GM12878 (cell line): Measurements from ENCODE around the gene SLC6A17. TPM values are rescaled to one million over a fixed set of nuclear protein-coding genes. Genes with fewer than 3 reads are reported as not detected.

ENCODE experiments used
- ATAC-seq: fragments of 200-7000 bp; cut with Tn5 transposase; 3 replicates; pipeline ENCODE4 v1.9.1; 2020; ENCODE audit warnings: mild to moderate bottlenecking, moderate library complexity
- BruUV-seq: library from RNA; stranded (reverse); fragments of 400-500 nt; replicated peaks from 2 replicates; lab custom pipeline; 2021; lab: Mats Ljungman, UMichigan
- CTCF ChIA-PET: fragments of 300-600 bp; sonication (Branson Sonifier 250); formaldehyde crosslinking; extraction: SDS; loops from one replicate; lab custom pipeline; 2021; ENCODE audit warnings: inconsistent platforms; lab: Yijun Ruan, JAX
- POLR2A ChIA-PET: fragments of 350-600 bp; formaldehyde crosslinking; extraction: SDS; loops from one replicate; lab custom pipeline; 2021; ENCODE audit warnings: inconsistent platforms; lab: Charles Lee
- RAD21 ChIA-PET: fragments of 300-600 bp; sonication (Branson Sonifier 250); formaldehyde crosslinking; loops from one replicate; lab custom pipeline; 2023; ENCODE audit warnings: antibody characterized with exemption; ENCODE audit not compliant: unreplicated experiment; lab: Charles Lee
- SMC1A ChIA-PET: fragments of 300-600 bp; sonication (Branson Sonifier 250); formaldehyde crosslinking; loops from one replicate; lab custom pipeline; 2023; ENCODE audit not compliant: unreplicated experiment, uncharacterized antibody; lab: Charles Lee
- DNase-seq: peaks from one replicate; pipeline ENCODE4 v3.0.0-alpha.2; 2011; ENCODE audit warnings: low read depth, low spot score
- FAIRE-seq: peaks from 3 replicates; lab custom pipeline; 2011; peaks lifted over from hg19 to GRCh38; lab: Jason Lieb, UNC
- H2AFZ ChIP-seq: 2 replicates; pipeline ENCODE4 v1.6.0; 2011; ENCODE audit warnings: low read depth, low read length, control low read depth; ENCODE audit not compliant: control insufficient read depth
- H3K27ac ChIP-seq: 2 replicates; pipeline ENCODE4 v1.5.1; 2011; ENCODE audit warnings: control low read depth; ENCODE audit not compliant: control insufficient read depth, insufficient read depth
- H3K27me3 ChIP-seq, 2 experiments: replicated peaks in 1 of 2; 2 replicates each; pipeline versions ENCODE4 v1.6.0 to v1.6.1; 2011; ENCODE audit warnings: low read length in 1 of 2; ENCODE audit not compliant: control insufficient read depth in 2 of 2, insufficient read depth in 2 of 2
- H3K36me3 ChIP-seq, 2 experiments: 2 replicates each; pipeline ENCODE4 v1.5.1; 2011; ENCODE audit warnings: low read length in 1 of 2; ENCODE audit not compliant: control insufficient read depth in 2 of 2, insufficient read depth in 2 of 2
- H3K4me1 ChIP-seq: 2 replicates; pipeline ENCODE4 v1.6.1; 2011; ENCODE audit warnings: mild to moderate bottlenecking, low read length, moderate library complexity, mixed read lengths; ENCODE audit not compliant: control insufficient read depth, insufficient read depth
- H3K4me2 ChIP-seq: 2 replicates; pipeline ENCODE4 v1.6.0; 2011; ENCODE audit warnings: control low read depth; ENCODE audit not compliant: control insufficient read depth, insufficient read depth
- H3K4me3 ChIP-seq: fragments of 200-600 bp; sonication (generic); 2 replicates; pipeline ENCODE4 v1.5.1; 2016
- H3K79me2 ChIP-seq: 2 replicates; pipeline ENCODE4 v1.6.0; 2011; ENCODE audit warnings: low read length; ENCODE audit not compliant: control insufficient read depth, insufficient read depth
- H3K9ac ChIP-seq: 2 replicates; pipeline ENCODE4 v1.8.0; 2011; ENCODE audit warnings: low read length, control low read depth, mixed read lengths; ENCODE audit not compliant: control insufficient read depth, insufficient read depth
- H3K9me3 ChIP-seq: replicated peaks from 3 replicates; pipeline ENCODE4 v1.5.1; 2011; ENCODE audit warnings: mild to moderate bottlenecking, low read length; ENCODE audit not compliant: control insufficient read depth, insufficient read depth
- H4K20me1 ChIP-seq: 2 replicates; pipeline ENCODE4 v1.6.0; 2011; ENCODE audit not compliant: control insufficient read depth, insufficient read depth
- ATF3 ChIP-seq: IDR thresholded peaks from 2 replicates; pipeline ENCODE4 v1.6.1; 2011; ENCODE audit warnings: low read depth, mild to moderate bottlenecking, low read length, moderate library complexity, borderline replicate concordance; ENCODE audit errors: extremely low read depth
- BCL3 ChIP-seq: IDR thresholded peaks from 2 replicates; pipeline ENCODE4 v1.6.1; 2011; ENCODE audit warnings: borderline replicate concordance, low read depth, mild to moderate bottlenecking, moderate library complexity, low read length; ENCODE audit not compliant: insufficient read depth, poor library complexity, severe bottlenecking
- CBFB ChIP-seq: IDR thresholded peaks from 2 replicates; pipeline ENCODE4 v1.6.1; 2016; ENCODE audit warnings: antibody characterized with exemption, low read depth
- EGR1 ChIP-seq, 2 experiments: IDR thresholded peaks; 1 replicate in 1 of 2; 2 replicates in 1 of 2; pipeline ENCODE4 v1.6.1; 2011 to 2012; ENCODE audit warnings: low read depth in 2 of 2, low read length in 2 of 2, borderline replicate concordance in 1 of 2, mild to moderate bottlenecking in 1 of 2, moderate library complexity in 1 of 2
- FOXM1 ChIP-seq: IDR thresholded peaks from 2 replicates; pipeline ENCODE4 v1.6.1; 2012; ENCODE audit warnings: low read depth, mild to moderate bottlenecking, inconsistent platforms, low read length, moderate library complexity
- MYB ChIP-seq: fragments of 150-350 bp; IDR thresholded peaks from 2 replicates; pipeline ENCODE4 v1.6.1; 2014; ENCODE audit warnings: mild to moderate bottlenecking, low read depth, low read length, borderline replicate concordance
- PAX8 ChIP-seq: fragments of 450-650 bp; IDR thresholded peaks from 2 replicates; pipeline ENCODE4 v1.6.1; 2017; ENCODE audit warnings: mild to moderate bottlenecking, moderate library complexity
- TAF1 ChIP-seq: IDR thresholded peaks from 2 replicates; pipeline ENCODE4 v1.6.1; 2011; ENCODE audit warnings: mild to moderate bottlenecking, low read depth, low read length, borderline replicate concordance
- USF2 ChIP-seq: IDR thresholded peaks from 2 replicates; pipeline ENCODE4 v1.6.1; 2011; ENCODE audit warnings: low read depth, low read length, improper control_type of control experiment, borderline replicate concordance
- ZNF24 ChIP-seq: fragments of 450-650 bp; IDR thresholded peaks from 2 replicates; pipeline ENCODE4 v1.6.1; 2017; ENCODE audit warnings: antibody characterized with exemption, mild to moderate bottlenecking
- WGBS: methylation state at CpG from one replicate; pipeline ENCODE4 v1.1.6; 2016; ENCODE audit warnings: low lambda C conversion rate; ENCODE audit not compliant: insufficient replicate concordance, insufficient coverage; ENCODE audit errors: missing lambda C conversion rate; 5-methylcytosine and 5-hydroxymethylcytosine counted together
- in situ Hi-C: fragments of 300-500 bp; cut with MboI; formaldehyde crosslinking; loops from 9 replicates; pipeline ENCODE4 v1.14.3; 2018; ENCODE audit warnings: mixed read lengths
- intact Hi-C: fragments of 100-400 bp; cut with micrococcal nuclease; formaldehyde crosslinking; loops from one replicate; pipeline ENCODE4 v1.14.2; 2022; ENCODE audit not compliant: unreplicated experiment
- polyA plus RNA-seq, 11 experiments: library from polyadenylated mRNA; depleted of rRNA in 4 of 11; unstranded in 6 of 11; stranded (reverse) in 5 of 11; fragments of >200 nt; fragmentation: Nextera tagmentation in 4 of 11; fragmentation: Illumina TruSeq in 1 of 11; extraction: Ambion mirVana in 4 of 11; extraction: Trizol in 1 of 11; gene quantifications; 1 replicate in 1 of 11; 2 replicates in 10 of 11; pipeline versions ENCODE4 v1.2.1 to v1.2.3, GENCODE V29; 2011 to 2016; ENCODE audit warnings: inconsistent platforms in 2 of 11, missing spikeins in 2 of 11, low read depth in 1 of 11
- total RNA-seq, 4 experiments: library from RNA; depleted of rRNA in 3 of 4; stranded (reverse); fragments of >200 nt in 3 of 4; fragmentation: Illumina TruSeq in 1 of 4; extraction: Trizol in 1 of 4; gene quantifications; 2 replicates each; pipeline versions ENCODE4 v1.2.1 to v1.2.3, GENCODE V29; 2013 to 2021

SLC6A17 gene
- total and polyA plus RNA-seq, 10 of the 15 experiments (the other 5 are each of a cell fraction or from before 2014, with no cell fraction given) = not detected

GRCh38 chr1:110164725-110165350 is 14.5 kb downstream of the SLC6A17 start (continued):
- TF ChIP-seq BCL3 = no peak

- H3K27ac ChIP-seq = no peak overlapping the region
- H3K79me2 ChIP-seq = no peaks in the 10 kb centered on the region
- H3K4me1 ChIP-seq = no peaks in the 10 kb centered on the region
- ChIA-PET POLR2A (no interaction called here), CTCF (no interaction called here), SMC1A (no interaction called here), RAD21 (no interaction called here)
- no peaks in the 10 kb centered on the region for H4K20me1 ChIP-seq
- no peaks in the 10 kb centered on the region for H3K36me3 ChIP-seq
- ATAC-seq = no peak
- 36% methylated on average over 6 of the region's 6 CpGs for WGBS
- in situ Hi-C loops (no loop called here), intact Hi-C loops (no loop called here)
- H3K4me3 ChIP-seq = no peak overlapping the region
- H3K9ac ChIP-seq = no peak overlapping the region
- no TSS peak for BruUV-seq
- no peak overlapping the region for H3K4me2 ChIP-seq
- H2AFZ ChIP-seq = no peak overlapping the region
- peaks cover 0 to 4% of the 10 kb centered on the region in 2 experiments; a peak in 2 of 4 replicates for H3K27me3 ChIP-seq
- H3K9me3 ChIP-seq = no peaks in the 10 kb centered on the region
- FAIRE-seq = no peak
- TF ChIP-seq FOXM1 = no peak
- TF ChIP-seq PAX8 = no peak
- TF ChIP-seq CBFB = no peak
- no peak for TF ChIP-seq MYB
- no peak for TF ChIP-seq EGR1 (IDR thresholded peaks at IDR 0.05; ENCODE audit: borderline replicate concordance in 1 of 2, low read depth in 2 of 2, low read length in 2 of 2)
- no peak for TF ChIP-seq TAF1
- TF ChIP-seq ATF3 = no peak
- no peak for TF ChIP-seq USF2
- no peak for TF ChIP-seq ZNF24
- no peak for DNase-seq
Measured at GRCh38 chr1:110165761-110166231, 15.5 kb downstream of the SLC6A17 start.
